ENCODE results near the gene RNF112. TPM values are rescaled to one million over a fixed set of nuclear protein-coding genes. Genes with fewer than 3 reads are reported as not detected.

The RNF112 gene
- polyA plus RNA-seq, 3 donors = 0.57 TPM; not detected in 2

- Mint-ChIP-seq H3K4me3 (peak within 1 kb of the TSS; percentile 98 to 99), H3K27ac (peak within 1 kb of the TSS; percentile 99 to 100 (median 100)), H3K36me3 (peaks cover 54 to 55% of the 10 kb centered on the region in 2 donors), H3K27me3 (ENCODE audit: low read depth in 3 of 3) (peaks cover 0 to 4% (median 3%) of the 10 kb centered on the region in 3 donors), H3K9me3 (peaks cover 0 to 2% (median 0%) of the 10 kb centered on the region in 7 donors), H3K4me1 (peaks cover 22% of the 10 kb centered on the region)
- Histone ChIP-seq H3K4me1 (ENCODE audit: control insufficient read depth in 1 of 2, insufficient read depth in 2 of 2, low read length in 2 of 2) (peaks cover 21 to 28% of the 10 kb centered on the region in 2 donors), H3K79me2 (ENCODE audit: insufficient read depth, low read length) (peaks cover 41% of the 10 kb centered on the region), H3K4me2 (replicated peaks; ENCODE audit: extremely low read depth, low read length, poor library complexity, severe bottlenecking) (peak within 1 kb of the TSS; percentile 100), H3K4me3 (replicated peaks in 1 of 3; ENCODE audit: low read depth in 2 of 3, low read length in 3 of 3) (peak within 1 kb of the TSS; percentile 66 to 90 (median 88)), H3K9ac (ENCODE audit: insufficient read depth, low read length, poor library complexity, severe bottlenecking) (peak within 1 kb of the TSS; percentile 84), H3K27ac (ENCODE audit: low read depth in 1 of 2, low read length in 2 of 2) (peak within 1 kb of the TSS; percentile 94 to 96), H4K20me1 (ENCODE audit: insufficient read depth, low read length) (no peaks in the 10 kb centered on the region), H3K9me3 (replicated peaks in 1 of 2; ENCODE audit: control insufficient read depth in 1 of 2, insufficient read depth in 1 of 2, low read length in 2 of 2) (no peaks in the 10 kb centered on the region), H2AFZ (ENCODE audit: insufficient read depth, low read depth, low read length, poor library complexity, severe bottlenecking) (peak within 1 kb of the TSS; percentile 82), H3K36me3 (replicated peaks in 1 of 2; ENCODE audit: control insufficient read depth in 1 of 2, insufficient read depth in 2 of 2, low read length in 2 of 2) (peaks cover 41 to 45% of the 10 kb centered on the region in 2 donors), H3K27me3 (ENCODE audit: control insufficient read depth in 2 of 2, insufficient read depth in 2 of 2, low read length in 2 of 2) (no peaks in the 10 kb centered on the region)
- intact Hi-C loops (cut with micrococcal nuclease) = loop anchor here (2.0 kb wide), 2 partner anchors 16 to 20 kb away; partner anchors contain the start of gene B9D1 (in 1 of the 2)
- DNase-seq = peak in 2 of 3 donors; percentile 33 to 45
- WGBS (ENCODE audit: insufficient coverage) = 20% methylated on average over 63 of the region's 69 CpGs
- TF ChIP-seq, protein P1, sequence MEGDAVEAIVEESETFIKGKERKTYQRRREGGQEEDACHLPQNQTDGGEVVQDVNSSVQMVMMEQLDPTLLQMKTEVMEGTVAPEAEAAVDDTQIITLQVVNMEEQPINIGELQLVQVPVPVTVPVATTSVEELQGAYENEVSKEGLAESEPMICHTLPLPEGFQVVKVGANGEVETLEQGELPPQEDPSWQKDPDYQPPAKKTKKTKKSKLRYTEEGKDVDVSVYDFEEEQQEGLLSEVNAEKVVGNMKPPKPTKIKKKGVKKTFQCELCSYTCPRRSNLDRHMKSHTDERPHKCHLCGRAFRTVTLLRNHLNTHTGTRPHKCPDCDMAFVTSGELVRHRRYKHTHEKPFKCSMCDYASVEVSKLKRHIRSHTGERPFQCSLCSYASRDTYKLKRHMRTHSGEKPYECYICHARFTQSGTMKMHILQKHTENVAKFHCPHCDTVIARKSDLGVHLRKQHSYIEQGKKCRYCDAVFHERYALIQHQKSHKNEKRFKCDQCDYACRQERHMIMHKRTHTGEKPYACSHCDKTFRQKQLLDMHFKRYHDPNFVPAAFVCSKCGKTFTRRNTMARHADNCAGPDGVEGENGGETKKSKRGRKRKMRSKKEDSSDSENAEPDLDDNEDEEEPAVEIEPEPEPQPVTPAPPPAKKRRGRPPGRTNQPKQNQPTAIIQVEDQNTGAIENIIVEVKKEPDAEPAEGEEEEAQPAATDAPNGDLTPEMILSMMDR (IDR thresholded peaks at IDR 0.05) = no peak
Measured at GRCh38 chr17:19378416-19379360, 32.3 kb upstream of the RNF112 start, which contains the start of gene MAPK7. MAPK7 (plus strand) TSS chr17:19378498; CDS start chr17:19378901, 403 bp downstream.

- no peaks in the 10 kb centered on the region for H4K20me1 ChIP-seq (ENCODE audit: insufficient read depth, low read length)
- H3K79me2 ChIP-seq (ENCODE audit: insufficient read depth, low read length) = peaks cover 41% of the 10 kb centered on the region
- H3K4me1 ChIP-seq (ENCODE audit: control insufficient read depth in 1 of 2, insufficient read depth in 2 of 2, low read length in 2 of 2) = peaks cover 29 to 35% of the 10 kb centered on the region in 2 donors
- H3K36me3 ChIP-seq (replicated peaks in 1 of 2; ENCODE audit: control insufficient read depth in 1 of 2, insufficient read depth in 2 of 2, low read length in 2 of 2) = peaks cover 49 to 53% of the 10 kb centered on the region in 2 donors
- TF ChIP-seq, protein P1 (IDR thresholded peaks at IDR 0.05) = no peak
- Mint-ChIP-seq H3K27me3 (ENCODE audit: low read depth in 3 of 3) (peaks cover 2 to 5% (median 3%) of the 10 kb centered on the region in 3 donors), H3K36me3 (peaks cover 56 to 57% of the 10 kb centered on the region in 2 donors), H3K4me1 (peaks cover 26% of the 10 kb centered on the region), H3K4me3 (peak overlapping the region; percentile 87 to 99), H3K27ac (peak overlapping the region; percentile 81 to 100 (median 92)), H3K9me3 (peaks cover 0 to 2% (median 0%) of the 10 kb centered on the region in 7 donors)
- no peaks in the 10 kb centered on the region for H3K9me3 ChIP-seq (replicated peaks in 1 of 2; ENCODE audit: control insufficient read depth in 1 of 2, insufficient read depth in 1 of 2, low read length in 2 of 2)
- peak overlapping the region; percentile 100 for H3K4me2 ChIP-seq (replicated peaks; ENCODE audit: extremely low read depth, low read length, poor library complexity, severe bottlenecking)
- no peak overlapping the region for H2AFZ ChIP-seq (ENCODE audit: insufficient read depth, low read depth, low read length, poor library complexity, severe bottlenecking)
- DNase-seq = no peak
- peak overlapping the region in 1 of 2 donors; percentile 96 for H3K27ac ChIP-seq (ENCODE audit: low read depth in 1 of 2, low read length in 2 of 2)
- intact Hi-C loops (cut with micrococcal nuclease) = loop anchor here (2.0 to 5.0 kb wide), 3 partner anchors 17 to 38 kb away; partner anchors contain the start of gene B9D1 (in 1 of the 2)
- peak overlapping the region; percentile 84 for H3K9ac ChIP-seq (ENCODE audit: insufficient read depth, low read length, poor library complexity, severe bottlenecking)
- 100% methylated on average over 10 of the region's 13 CpGs for WGBS (ENCODE audit: insufficient coverage)
- H3K27me3 ChIP-seq (ENCODE audit: control insufficient read depth in 2 of 2, insufficient read depth in 2 of 2, low read length in 2 of 2) = no peaks in the 10 kb centered on the region
- peak overlapping the region; percentile 66 to 90 (median 88) for H3K4me3 ChIP-seq (replicated peaks in 1 of 3; ENCODE audit: low read depth in 2 of 3, low read length in 3 of 3)
Measured at GRCh38 chr17:19379361-19380065, 31.5 kb upstream of the RNF112 start.
